ENCODE data around the gene EIF4A2. TPM values are rescaled to one million over a fixed set of nuclear protein-coding genes. Genes with fewer than 3 reads are reported as not detected.

EIF4A2 gene
- total RNA-seq, 1 experiment from 2014 or later: 398 TPM

DNA sequence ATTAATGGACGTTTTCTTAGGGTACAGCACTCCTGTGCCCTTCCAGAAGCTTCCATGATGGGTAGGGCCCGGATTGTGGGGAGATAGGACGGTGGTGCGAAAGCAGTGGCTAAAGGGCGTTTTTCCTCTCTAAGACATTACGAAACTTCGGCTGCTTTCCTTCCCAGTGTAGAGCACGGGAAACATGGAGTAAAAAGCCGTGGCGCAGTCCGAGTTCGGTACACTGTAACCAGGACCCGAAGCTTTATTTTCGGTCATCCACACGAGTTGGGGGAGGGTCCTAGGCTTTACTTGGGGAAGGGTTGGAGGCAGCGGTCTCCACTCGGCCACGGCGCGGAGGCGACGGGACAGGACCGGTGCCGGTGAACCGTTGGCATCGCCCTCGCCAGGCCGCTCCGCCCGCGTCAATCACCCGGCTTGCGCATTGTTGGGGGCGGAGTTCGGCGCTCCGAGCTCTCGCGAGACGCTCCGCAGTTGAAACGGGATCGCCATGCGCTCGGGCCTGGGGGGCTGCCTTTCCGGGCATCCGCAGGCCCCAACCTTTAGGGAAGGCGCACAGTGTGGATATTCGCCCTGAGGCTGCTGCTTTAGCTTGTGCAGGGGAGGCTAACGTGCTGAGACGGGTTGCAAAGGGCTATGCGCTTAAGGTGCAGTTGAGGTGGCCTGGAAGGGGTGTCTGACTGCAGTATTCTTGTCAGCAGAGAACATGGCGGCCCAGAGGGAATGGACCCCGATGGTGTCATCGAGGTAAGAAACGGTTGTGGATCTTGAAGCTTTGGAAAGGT, 546 bp downstream of the EIF4A2 start:
- peaks cover 10% of the 10 kb centered on the region for H3K27me3 Mint-ChIP-seq (ENCODE audit: low read depth)
- H3K4me3 Mint-ChIP-seq: peak overlapping the region; percentile 99
- no peak overlapping the region for H2BK5ac ChIP-seq (ENCODE audit: insufficient read length, low read length)
- no peaks in the 10 kb centered on the region for H3K4me1 ChIP-seq (ENCODE audit: insufficient read depth, low read length)
- no peak overlapping the region for H2AK5ac ChIP-seq (ENCODE audit: insufficient read length, low read length)
- peak; percentile 58 for DNase-seq
- peaks cover 6% of the 10 kb centered on the region for H3K23me2 ChIP-seq (ENCODE audit: insufficient read length, low read depth, low read length, poor library complexity, severe bottlenecking)
- no peak overlapping the region for H2BK120ac ChIP-seq (ENCODE audit: low read depth, low read length, poor library complexity, severe bottlenecking)
- peak overlapping the region; percentile 78 for H3K18ac ChIP-seq (ENCODE audit: insufficient read length, low read depth, low read length)
- H3K9ac ChIP-seq (ENCODE audit: extremely low read depth, insufficient read length, low read length): peak overlapping the region; percentile 99
- no peak overlapping the region for H4K8ac ChIP-seq (replicated peaks; ENCODE audit: insufficient read length, low read depth, low read length)
- H3K27ac Mint-ChIP-seq: peak overlapping the region; percentile 99 to 100 (median 100)
- H3K56ac ChIP-seq (ENCODE audit: insufficient read length, low read depth, low read length): peak overlapping the region; percentile 51
- no peak overlapping the region for H2BK12ac ChIP-seq (ENCODE audit: insufficient read length, low read depth, low read length)
- peak overlapping the region; percentile 6 for H4K5ac ChIP-seq (ENCODE audit: insufficient read length, low read depth, low read length)
- H3K4me2 ChIP-seq (ENCODE audit: insufficient read depth, insufficient read length, low read length): peak overlapping the region; percentile 93
- peaks cover 49 to 57% (median 56%) of the 10 kb centered on the region in 3 experiments for H3K36me3 Mint-ChIP-seq (ENCODE audit: insufficient read depth in 1 of 3, low read depth in 3 of 3)
- H3K4me1 Mint-ChIP-seq: peaks cover 19 to 29% of the 10 kb centered on the region in 2 experiments
- WGBS (ENCODE audit: extremely low coverage, insufficient read length, low lambda C conversion rate): no CpG with 5 or more reads among the region's 56 CpGs
- no peaks in the 10 kb centered on the region for H4K20me1 ChIP-seq (ENCODE audit: control insufficient read depth, insufficient read depth, insufficient read length)
- no peak overlapping the region for H3K23ac ChIP-seq (ENCODE audit: insufficient read length, low read depth, low read length)
- H3K9me3 Mint-ChIP-seq: peaks cover 11% of the 10 kb centered on the region in 2 experiments
- H3K9me3 ChIP-seq (ENCODE audit: control insufficient read depth, low read depth, low read length): no peaks in the 10 kb centered on the region
- H3T11ph ChIP-seq (ENCODE audit: low read length): no peak overlapping the region
- no peak overlapping the region for H2AFZ ChIP-seq (ENCODE audit: low read length)
- no peaks in the 10 kb centered on the region for H3K79me1 ChIP-seq (ENCODE audit: insufficient read depth, low read depth, low read length, poor library complexity, severe bottlenecking)
- H3K4ac ChIP-seq (ENCODE audit: low read depth, low read length): no peak overlapping the region
- no peak overlapping the region for H4K91ac ChIP-seq (ENCODE audit: insufficient read length, low read depth, low read length)
- H3K27me3 ChIP-seq (ENCODE audit: insufficient read depth, low read length): no peaks in the 10 kb centered on the region
- H2BK15ac ChIP-seq (ENCODE audit: low read depth, low read length): no peak overlapping the region
- peak overlapping the region; percentile 65 for H3K27ac ChIP-seq (ENCODE audit: insufficient read length, low read depth, low read length)
- H3K14ac ChIP-seq (ENCODE audit: insufficient read depth, low read length): peak overlapping the region; percentile 80; the same call in 1 of the 2 replicates
- no peak overlapping the region for H2BK20ac ChIP-seq (ENCODE audit: low read depth, low read length, poor library complexity, severe bottlenecking)
- TF ChIP-seq, protein P1, sequence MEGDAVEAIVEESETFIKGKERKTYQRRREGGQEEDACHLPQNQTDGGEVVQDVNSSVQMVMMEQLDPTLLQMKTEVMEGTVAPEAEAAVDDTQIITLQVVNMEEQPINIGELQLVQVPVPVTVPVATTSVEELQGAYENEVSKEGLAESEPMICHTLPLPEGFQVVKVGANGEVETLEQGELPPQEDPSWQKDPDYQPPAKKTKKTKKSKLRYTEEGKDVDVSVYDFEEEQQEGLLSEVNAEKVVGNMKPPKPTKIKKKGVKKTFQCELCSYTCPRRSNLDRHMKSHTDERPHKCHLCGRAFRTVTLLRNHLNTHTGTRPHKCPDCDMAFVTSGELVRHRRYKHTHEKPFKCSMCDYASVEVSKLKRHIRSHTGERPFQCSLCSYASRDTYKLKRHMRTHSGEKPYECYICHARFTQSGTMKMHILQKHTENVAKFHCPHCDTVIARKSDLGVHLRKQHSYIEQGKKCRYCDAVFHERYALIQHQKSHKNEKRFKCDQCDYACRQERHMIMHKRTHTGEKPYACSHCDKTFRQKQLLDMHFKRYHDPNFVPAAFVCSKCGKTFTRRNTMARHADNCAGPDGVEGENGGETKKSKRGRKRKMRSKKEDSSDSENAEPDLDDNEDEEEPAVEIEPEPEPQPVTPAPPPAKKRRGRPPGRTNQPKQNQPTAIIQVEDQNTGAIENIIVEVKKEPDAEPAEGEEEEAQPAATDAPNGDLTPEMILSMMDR (conservative IDR thresholded peaks at IDR 0.05): no peak
- H3K79me2 ChIP-seq (ENCODE audit: insufficient read depth, low read length): peaks cover 20% of the 10 kb centered on the region; the same call in 1 of the 2 replicates

Measured in H9 (cell line).